Activated T-cell treated with anti-CD3 and anti-CD28 coated beads for 48 hours (primary cell): ENCODE measurements around the gene GNPDA2.
"Not testable (repeated sequence)": the region's sequence is repeated elsewhere in the genome, so short reads cannot be mapped to it uniquely, and the experiment has no call there.

Source experiments
- DNase-seq: peaks from one replicate; pipeline ENCODE4 v3.0.0-alpha.2; 2020; ENCODE audit warnings: low read depth

The GNPDA2 gene

GRCh38 chr4:44726038-44726871 is at the start of gene GNPDA2:
TSS of gene GNPDA2 (minus strand) at chr4:44726556. CDS start at chr4:44722207, 4,349 bp downstream.
- DNase-seq, result peak; percentile 74

DNA sequence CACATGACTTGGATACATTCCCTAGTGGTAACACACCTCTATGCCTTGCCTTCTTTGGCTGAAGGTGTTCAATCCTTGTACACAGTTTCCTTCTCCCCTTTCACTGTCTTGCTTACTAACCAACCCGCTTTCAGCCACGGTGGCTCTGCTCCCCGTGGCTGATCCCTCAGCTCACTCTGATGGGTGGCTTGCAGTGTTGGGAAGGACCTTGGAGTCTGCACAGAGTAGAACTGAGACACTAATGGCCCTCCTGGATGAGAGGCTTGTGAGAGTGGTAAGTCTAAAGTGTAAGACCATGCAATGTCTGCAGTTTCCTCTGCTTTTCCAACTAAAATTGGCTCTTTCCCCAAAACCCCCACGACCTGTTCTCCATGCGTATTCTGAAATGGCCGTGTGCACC is 46.0 kb upstream of the GNPDA2 start:
- DNase-seq, result no peak

DNA sequence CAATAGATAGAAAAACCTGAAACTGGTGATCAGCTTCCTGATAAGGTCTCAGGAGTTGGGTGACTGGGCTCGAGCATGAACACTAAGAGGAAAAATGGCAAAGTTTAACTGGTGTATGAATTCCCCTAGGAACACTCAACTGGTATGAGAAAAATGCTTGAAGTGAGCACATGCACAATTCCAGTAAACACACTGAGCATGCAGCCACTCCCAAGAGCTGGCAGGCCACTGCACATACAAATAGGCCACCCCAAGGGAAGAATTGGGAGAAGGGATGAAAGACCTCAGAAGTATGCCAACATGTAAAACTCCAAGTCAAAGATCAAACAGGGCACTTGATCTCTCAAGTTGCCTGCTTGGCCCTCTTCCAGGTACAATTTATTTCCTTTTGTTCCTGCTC is 45.4 kb upstream of the GNPDA2 start:
- DNase-seq, result no peak

DNA sequence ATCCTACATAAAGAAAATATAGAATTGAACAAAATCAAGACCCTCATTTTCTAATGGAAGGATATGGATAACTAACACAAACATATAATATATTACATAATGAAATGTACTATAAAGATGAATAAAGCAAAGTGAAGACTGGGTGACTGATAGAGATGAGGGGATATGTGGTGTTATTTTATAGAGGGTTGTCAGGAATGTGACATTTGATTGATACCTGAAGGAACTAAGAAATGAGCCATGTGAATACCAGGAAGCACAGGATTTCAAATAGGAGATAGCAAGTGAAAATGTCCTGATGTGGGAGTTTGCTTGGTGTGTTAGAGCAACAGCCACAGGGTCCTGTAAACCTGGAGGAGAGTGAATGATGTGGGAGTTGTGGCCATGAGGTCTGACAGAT is 40.1 kb upstream of the GNPDA2 start:
- no peak for DNase-seq

GRCh38 chr4:44765116-44765515 is 38.8 kb upstream of the GNPDA2 start:
- DNase-seq, result no peak

DNA sequence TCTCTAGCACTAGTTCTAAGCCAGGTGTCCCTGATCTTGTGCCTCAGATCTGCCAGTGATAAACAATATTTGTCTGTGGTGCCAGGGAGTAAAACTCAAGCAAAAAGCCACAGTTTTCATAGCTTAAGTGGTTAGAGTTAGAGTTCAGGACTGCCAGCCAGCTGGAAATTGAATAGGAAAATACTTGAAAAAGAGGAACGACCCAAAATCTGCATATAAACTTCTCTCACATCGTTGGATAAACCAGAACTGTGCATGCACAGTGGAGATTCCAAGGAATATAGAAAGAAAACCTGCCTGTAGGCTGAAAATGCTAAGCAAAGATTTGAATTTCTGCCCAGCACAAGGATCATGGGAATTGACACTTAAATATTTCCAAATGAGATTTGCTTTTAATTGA is 35.0 kb upstream of the GNPDA2 start:
- no peak for DNase-seq

GRCh38 chr4:44760142-44760898 is 34.0 kb upstream of the GNPDA2 start:
- no peak for DNase-seq

DNA sequence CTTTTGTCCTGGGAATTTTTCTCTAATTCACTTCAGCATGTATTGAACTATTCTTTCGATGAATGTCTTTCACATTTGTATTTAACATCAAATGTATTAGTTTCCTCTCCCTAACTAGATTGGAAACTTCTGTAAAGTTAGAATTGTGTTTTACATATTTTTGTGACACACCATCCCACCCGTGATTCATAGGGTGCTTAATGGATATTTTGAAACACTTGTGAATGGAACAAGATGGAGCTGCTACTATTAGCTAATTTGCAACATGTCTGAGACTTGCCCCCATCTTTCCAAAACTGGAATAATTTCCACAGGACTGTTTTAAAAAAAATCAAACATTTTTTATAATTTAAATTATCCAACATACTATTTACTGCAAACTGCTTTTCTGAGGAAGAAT is 30.2 kb upstream of the GNPDA2 start:
- DNase-seq, result no peak

DNA sequence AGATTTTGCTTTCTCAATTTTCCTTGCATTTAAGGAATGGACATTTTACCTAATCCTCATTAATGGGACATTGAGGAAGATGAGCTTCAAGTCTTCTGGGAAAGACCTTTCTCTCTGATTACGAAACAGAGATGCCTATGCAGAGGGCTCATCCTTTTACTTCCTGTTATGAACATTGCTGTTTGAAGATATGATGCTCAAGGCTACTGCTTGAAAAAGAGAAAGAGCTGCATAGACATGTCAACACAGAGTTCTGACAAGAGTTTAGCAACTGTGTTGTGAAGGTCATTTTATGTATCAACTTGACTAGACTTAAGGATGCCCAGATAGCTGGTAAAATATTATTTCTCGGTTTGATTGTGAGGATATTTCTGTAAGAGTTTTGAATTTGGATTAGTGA is 13.8 kb upstream of the GNPDA2 start:
- DNase-seq, result no peak

DNA sequence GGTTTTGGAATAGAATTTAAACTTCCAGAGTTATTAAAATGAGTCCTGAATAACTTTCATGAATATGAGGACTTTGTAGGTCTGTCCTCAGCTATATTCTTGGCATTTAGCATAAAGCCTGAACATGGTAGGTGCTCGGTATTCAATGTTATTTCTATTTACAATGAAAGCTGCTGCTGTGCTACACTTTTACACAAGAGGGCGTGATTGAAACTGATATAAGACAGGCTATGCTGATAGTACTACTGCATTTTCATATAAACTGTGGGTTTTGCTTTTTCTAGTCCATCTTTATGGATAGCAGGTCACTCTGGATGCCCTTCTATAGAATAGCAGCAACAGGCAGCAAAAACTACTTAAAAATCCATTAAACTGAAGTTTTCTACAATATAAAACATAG is 12.3 kb upstream of the GNPDA2 start:
- DNase-seq, result no peak

DNA sequence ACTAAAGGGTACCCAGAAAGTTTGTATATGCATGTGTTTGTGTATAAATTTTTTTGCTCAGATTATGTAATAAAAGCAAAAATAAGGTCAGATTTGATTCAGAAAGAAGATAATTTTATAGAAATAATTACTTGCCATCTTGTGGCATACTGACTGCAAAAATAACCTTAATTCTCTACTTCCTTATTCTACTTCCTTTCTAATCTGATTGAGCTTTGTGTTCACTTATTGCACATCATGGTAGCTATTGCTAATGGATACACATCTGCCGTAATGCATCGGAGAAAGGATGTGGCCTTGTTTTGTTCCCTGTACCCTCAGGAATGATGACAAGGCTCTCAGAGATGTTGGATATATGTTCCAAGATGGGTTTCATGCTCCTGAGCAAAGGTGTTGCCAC is 10.5 kb upstream of the GNPDA2 start:
- no peak for DNase-seq

DNA sequence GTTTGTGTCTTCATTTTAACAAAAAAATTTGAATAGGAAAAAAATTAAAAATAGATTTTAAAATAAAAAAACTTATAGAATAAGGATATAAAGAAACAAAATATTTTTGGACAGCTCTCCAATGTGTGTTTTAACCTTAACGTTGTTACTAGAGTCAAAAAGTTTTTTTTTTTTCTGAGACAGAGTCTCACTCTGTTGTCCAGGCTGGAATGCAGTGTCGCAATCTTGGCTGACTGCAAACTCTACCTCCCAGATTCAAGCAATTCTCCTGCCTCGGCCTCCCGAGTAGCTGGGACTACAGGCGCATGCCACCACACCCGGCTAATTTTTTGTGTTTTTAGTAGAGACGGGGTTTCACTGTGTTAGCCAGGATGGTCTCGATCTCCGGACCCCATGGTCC is 2.3 kb upstream of the GNPDA2 start:
- not testable (repeated sequence) for DNase-seq

- DNase-seq, result no peak
Measured at GRCh38 chr4:44727471-44727870, 1.1 kb upstream of the GNPDA2 start.

DNA sequence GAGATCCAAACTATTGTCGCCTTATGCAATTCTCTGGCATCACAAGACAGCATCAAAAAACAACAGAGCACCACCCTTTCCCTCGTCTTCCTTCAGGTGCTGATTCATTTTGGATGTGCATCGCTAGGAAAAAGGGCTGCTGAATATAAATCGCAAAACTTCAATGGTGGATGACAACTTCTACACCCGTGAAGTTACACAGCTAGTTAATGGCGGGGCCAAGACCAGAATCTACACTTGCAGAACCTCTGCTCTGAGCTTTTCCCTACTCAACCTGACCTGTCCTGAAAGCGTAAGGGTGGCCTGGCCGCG is 674 bp downstream of the GNPDA2 start:
- no peak for DNase-seq

GRCh38 chr4:44725166-44725565 is 1.2 kb downstream of the GNPDA2 start:
- DNase-seq, result no peak

DNA sequence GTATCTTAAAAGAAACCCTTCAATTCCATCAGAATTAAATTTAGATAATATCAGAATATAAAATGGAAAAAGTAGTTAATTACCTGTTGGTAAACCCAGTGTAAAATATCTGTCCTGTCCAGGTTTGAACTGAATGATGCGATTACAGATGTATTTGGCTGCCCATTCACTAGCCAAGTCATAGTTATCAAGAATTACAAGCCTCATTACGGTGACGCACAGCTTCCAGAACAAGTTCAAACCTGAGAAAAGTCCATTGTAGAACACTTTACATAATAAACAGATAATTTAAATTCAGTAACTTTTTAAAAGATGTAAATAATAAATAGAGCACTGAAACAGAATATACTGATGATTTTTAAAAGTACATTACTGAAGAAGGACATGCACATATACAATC is 4.4 kb downstream of the GNPDA2 start:
- DNase-seq, result no peak

DNA sequence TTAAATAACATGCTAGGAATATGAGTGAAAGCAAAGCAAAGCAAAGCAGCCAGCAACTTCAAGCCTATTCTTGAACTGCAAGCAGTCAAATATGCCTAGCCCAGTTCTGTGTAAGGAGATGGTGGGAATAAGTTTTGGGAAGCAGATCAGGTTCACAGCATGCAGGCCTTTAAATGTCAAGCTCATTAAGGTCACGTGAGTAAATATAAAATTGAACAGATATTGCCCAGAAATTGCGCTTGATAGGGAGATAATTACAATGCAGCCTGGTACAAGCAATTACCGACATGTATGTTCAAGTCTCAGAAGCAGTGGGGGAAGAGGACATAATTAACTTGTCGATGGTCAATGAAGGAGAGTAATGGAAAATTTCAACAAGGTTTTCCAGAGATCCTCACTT is 6.0 kb downstream of the GNPDA2 start:
- no peak for DNase-seq

- no peak for DNase-seq
Measured at GRCh38 chr4:44716597-44716996, 9.8 kb downstream of the GNPDA2 start.

DNA sequence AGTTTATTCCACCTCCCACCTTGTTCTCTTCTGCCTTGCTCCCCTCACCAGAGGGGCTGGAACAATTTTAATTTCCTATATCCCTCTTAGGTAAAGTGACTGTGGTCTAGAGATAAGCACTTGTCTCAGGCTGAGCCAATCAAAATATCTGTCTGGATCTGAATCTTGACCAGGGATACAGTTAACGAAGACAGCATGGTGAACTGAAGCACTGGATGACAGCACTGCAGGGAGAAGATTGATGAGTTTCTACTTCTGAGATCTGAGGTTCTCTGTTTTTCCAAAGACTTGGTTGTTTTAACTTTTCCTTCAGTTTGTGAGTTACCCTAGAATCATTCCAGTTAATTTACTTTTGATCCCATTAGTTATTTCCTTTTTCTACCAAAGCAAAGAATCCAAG is 13.2 kb downstream of the GNPDA2 start:
- no peak for DNase-seq

DNA sequence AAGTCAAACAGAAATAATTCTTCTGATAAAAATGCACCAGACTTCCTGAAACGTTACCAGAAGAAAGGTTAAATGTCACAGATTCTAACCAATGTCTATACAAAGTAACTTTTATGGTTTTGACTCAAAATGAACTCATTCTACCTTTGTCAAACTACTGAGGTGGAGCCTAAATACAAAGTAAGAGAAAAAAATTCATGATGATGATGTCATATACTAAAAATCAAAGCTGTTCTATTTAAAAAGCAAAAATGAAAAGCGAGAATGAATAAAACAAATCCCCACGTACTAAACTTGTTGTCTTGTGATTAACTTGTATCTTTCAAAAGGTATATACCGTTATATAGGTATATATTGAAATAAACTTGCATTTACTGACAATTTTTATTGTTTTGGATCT is 21.7 kb downstream of the GNPDA2 start:
- no peak for DNase-seq

GRCh38 chr4:44701037-44701436 is 25.3 kb downstream of the GNPDA2 start:
- DNase-seq, result no peak

DNA sequence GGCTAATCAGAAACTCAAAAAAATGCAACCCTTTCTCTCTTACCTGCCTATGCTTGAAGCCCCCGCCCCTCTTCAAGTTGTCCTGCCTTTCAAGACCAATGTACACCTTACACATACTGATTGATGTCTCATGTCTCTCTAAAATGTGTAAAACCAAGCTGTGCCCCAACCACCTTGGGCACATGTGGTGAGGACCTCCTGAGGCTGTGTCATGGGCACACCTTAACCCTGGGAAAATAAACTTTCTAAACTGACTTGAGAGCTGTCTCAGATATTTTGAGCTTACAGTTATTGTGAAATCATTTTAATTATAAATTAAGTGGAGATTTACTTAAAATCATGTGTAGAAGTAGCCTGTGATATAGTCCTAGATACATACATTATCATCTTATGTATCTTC is 25.9 kb downstream of the GNPDA2 start:
- DNase-seq, result no peak

DNA sequence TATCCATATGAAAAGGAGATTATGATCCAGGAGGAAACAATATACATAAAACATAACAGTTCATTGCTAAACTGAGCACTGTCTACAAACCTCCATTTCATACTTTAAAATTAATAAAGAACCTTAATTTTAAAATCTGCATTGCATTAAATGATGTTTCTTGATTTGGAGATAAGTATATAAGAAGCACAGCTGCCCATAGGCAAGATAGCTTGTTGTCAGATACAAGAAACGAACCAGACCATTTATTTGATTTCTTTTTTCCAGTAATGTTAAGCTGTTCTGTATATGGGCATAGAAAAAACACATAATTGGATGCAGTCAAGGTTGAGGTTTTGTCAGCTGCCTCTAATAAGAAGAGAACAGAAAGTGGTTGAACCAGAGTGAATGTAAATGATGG is 41.7 kb downstream of the GNPDA2 start:
- DNase-seq, result no peak

- no peak for DNase-seq
Measured at GRCh38 chr4:44679060-44679459, 47.3 kb downstream of the GNPDA2 start.
